Measurements from ENCODE around the gene ATP5F1E.
"Not testable (repeated sequence)": the region's sequence is repeated elsewhere in the genome, so short reads cannot be mapped to it uniquely, and the experiment has no call there.

The ATP5F1E gene

DNA sequence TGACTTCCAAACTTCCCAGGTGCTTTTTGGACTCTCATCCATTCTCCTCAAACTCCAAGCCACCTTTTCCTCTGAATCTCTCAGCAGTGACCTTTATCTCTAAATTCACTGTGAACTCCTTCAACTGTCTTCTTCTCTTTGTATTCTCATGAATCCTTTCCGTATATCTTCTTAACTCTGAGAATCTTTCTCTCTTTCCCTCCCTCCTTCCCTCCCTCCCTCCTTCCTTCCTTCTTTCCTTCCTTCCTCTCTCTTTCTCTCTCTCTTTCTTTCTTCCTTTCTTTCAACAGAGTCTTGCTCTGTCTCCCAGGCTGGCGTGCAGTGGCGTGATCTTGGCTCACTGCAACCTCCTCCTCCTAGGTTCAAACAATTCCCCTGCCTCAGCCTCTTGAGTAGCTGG lies 14.7 kb upstream of the ATP5F1E start:
- DNase-seq (ENCODE audit: low spot score) = no peak
- no peak for TF ChIP-seq CTCF (IDR thresholded peaks at IDR 0.05; ENCODE audit: borderline replicate concordance, control extremely low read depth, extremely low read depth, insufficient read depth, missing control alignments)
- in situ Hi-C loops (cut with MboI; ENCODE audit: low sequenced_read_pairs, unreplicated experiment) = no loop called here

DNA sequence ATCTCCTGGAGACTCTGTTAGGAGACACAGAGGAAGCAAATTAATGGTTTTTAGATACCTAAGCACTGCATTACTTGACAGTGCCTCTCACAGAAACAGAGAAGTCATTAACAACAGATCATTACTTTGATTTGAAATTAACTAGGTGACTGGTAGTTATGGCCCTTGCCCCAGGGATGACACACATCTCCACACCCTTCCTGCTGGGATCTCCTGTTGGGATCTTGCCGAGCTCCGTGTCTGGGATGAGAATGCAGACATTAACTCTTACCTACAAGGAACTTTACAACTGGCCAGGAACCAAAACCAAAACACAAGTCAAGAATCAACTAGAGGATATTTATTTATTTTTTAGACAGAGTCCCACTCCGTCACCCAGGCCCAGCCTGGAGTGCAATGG lies 12.7 kb upstream of the ATP5F1E start:
- in situ Hi-C loops (cut with MboI; ENCODE audit: low sequenced_read_pairs, unreplicated experiment) = no loop called here
- DNase-seq (ENCODE audit: low spot score) = no peak
- no peak for TF ChIP-seq CTCF (IDR thresholded peaks at IDR 0.05; ENCODE audit: borderline replicate concordance, control extremely low read depth, extremely low read depth, insufficient read depth, missing control alignments)

- no peak for TF ChIP-seq CTCF (IDR thresholded peaks at IDR 0.05; ENCODE audit: borderline replicate concordance, control extremely low read depth, extremely low read depth, insufficient read depth, missing control alignments)
- in situ Hi-C loops (cut with MboI; ENCODE audit: low sequenced_read_pairs, unreplicated experiment) = no loop called here
- no peak for DNase-seq (ENCODE audit: low spot score)
Measured at GRCh38 chr20:59044295-59044694, 12.2 kb upstream of the ATP5F1E start.

- no peak for TF ChIP-seq CTCF (IDR thresholded peaks at IDR 0.05; ENCODE audit: borderline replicate concordance, control extremely low read depth, extremely low read depth, insufficient read depth, missing control alignments)
- in situ Hi-C loops (cut with MboI; ENCODE audit: low sequenced_read_pairs, unreplicated experiment) = no loop called here
- DNase-seq (ENCODE audit: low spot score) = no peak
Measured at GRCh38 chr20:59043698-59044097, 11.6 kb upstream of the ATP5F1E start.

- in situ Hi-C loops (cut with MboI; ENCODE audit: low sequenced_read_pairs, unreplicated experiment) = no loop called here
- peak; percentile 99 for DNase-seq (ENCODE audit: low spot score)
- no peak for TF ChIP-seq CTCF (IDR thresholded peaks at IDR 0.05; ENCODE audit: borderline replicate concordance, control extremely low read depth, extremely low read depth, insufficient read depth, missing control alignments)
Measured at GRCh38 chr20:59042796-59043631, 10.9 kb upstream of the ATP5F1E start.

GRCh38 chr20:59042151-59042795 lies 10.1 kb upstream of the ATP5F1E start, which contains the start of gene PRELID3B:
TSS of gene PRELID3B (minus strand) at chr20:59042786. CDS start at chr20:59042730, 56 bp downstream.
- DNase-seq (ENCODE audit: low spot score) = peak; percentile 55
- TF ChIP-seq CTCF (IDR thresholded peaks at IDR 0.05; ENCODE audit: borderline replicate concordance, control extremely low read depth, extremely low read depth, insufficient read depth, missing control alignments) = no peak
- in situ Hi-C loops (cut with MboI; ENCODE audit: low sequenced_read_pairs, unreplicated experiment) = no loop called here

DNA sequence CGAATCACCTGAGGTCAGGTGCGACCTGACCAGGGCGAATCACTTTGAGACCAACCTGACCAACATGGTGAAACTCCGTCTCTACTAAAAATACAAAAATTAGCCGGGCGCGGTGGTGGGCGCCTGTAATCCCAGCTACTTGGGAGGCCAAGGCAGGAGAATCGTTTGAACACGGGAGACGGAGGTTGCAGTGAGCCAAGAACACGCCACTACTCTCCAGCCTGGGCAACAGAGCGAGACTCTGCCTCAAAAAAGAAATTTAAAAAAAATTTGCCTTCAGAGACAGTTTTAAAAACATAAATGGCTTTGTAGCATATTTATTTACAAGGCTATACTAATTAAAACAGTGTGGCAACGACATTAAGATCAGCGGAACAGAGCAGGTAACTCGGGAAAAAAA lies 9.4 kb upstream of the ATP5F1E start:
- in situ Hi-C loops (cut with MboI; ENCODE audit: low sequenced_read_pairs, unreplicated experiment); DNase-seq (ENCODE audit: low spot score): not testable (repeated sequence)

Data from GM13976 (cell line).